GM12891 (cell line): ENCODE data around the gene FNDC5.

ENCODE experiments used
- POLR2A ChIP-seq: IDR thresholded peaks from 2 replicates; pipeline ENCODE4 v1.6.1; 2011; ENCODE audit warnings: low read depth, low read length, control low read depth
- POU2F2 ChIP-seq: IDR thresholded peaks from 2 replicates; pipeline ENCODE4 v1.6.1; 2011; ENCODE audit warnings: low read depth, mild to moderate bottlenecking, control low read depth, low read length, moderate library complexity
- TAF1 ChIP-seq: IDR thresholded peaks from 2 replicates; pipeline ENCODE4 v1.6.1; 2011; ENCODE audit warnings: low read depth, low read length, control low read depth

GRCh38 chr1:32858136-32858535 is 12.6 kb downstream of the FNDC5 start:
- TF ChIP-seq POLR2A (no peak), TAF1 (no peak), POU2F2 (no peak)
